Measurements from ENCODE around the gene C11orf97.

The C11orf97 gene

DNA sequence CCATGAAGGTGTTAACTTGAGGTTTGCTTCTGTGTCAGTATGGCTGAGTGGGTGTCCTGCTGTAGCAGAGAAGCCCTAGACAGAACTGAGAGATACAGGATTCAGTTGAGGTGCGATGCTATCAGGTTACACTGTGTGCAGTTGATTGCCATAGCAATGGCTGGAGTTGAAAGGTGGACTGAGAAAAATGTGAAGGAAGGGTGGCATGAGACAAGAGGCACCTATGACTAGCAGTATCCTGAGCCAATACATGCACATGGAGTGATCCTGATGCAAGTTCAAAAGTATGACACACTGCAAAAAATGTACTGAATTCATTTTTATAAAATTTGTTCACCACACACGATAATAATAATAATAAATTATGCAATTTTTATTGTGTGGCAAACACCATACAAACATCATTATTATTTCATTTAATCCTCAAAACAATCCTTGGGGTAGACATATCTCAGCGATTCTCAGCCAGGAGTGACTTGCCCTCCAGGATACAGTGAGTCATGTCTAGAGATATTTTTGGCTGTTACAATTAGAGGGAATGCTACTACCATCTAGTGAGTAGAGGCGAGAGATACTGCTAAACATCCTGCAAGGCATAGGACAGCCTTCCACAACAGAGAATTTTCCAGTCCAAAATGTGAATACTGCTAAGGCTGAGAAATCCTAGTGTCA lies 51.1 kb downstream of the C11orf97 start:
- TF ChIP-seq SIN3A (IDR thresholded peaks at IDR 0.05; ENCODE audit: borderline replicate concordance, insufficient read depth, low read length) (no peak), FOXP2 (optimal IDR thresholded peaks at IDR 0.05; ENCODE audit: borderline replicate concordance, extremely low read depth, extremely low read length, insufficient read depth) (no peak), TAF1 (IDR thresholded peaks at IDR 0.05; ENCODE audit: borderline replicate concordance, insufficient read depth, low read length) (no peak), POLR2AphosphoS5 (IDR thresholded peaks at IDR 0.05; ENCODE audit: low read depth, low read length) (no peak)
- TF ChIP-seq, protein P1, sequence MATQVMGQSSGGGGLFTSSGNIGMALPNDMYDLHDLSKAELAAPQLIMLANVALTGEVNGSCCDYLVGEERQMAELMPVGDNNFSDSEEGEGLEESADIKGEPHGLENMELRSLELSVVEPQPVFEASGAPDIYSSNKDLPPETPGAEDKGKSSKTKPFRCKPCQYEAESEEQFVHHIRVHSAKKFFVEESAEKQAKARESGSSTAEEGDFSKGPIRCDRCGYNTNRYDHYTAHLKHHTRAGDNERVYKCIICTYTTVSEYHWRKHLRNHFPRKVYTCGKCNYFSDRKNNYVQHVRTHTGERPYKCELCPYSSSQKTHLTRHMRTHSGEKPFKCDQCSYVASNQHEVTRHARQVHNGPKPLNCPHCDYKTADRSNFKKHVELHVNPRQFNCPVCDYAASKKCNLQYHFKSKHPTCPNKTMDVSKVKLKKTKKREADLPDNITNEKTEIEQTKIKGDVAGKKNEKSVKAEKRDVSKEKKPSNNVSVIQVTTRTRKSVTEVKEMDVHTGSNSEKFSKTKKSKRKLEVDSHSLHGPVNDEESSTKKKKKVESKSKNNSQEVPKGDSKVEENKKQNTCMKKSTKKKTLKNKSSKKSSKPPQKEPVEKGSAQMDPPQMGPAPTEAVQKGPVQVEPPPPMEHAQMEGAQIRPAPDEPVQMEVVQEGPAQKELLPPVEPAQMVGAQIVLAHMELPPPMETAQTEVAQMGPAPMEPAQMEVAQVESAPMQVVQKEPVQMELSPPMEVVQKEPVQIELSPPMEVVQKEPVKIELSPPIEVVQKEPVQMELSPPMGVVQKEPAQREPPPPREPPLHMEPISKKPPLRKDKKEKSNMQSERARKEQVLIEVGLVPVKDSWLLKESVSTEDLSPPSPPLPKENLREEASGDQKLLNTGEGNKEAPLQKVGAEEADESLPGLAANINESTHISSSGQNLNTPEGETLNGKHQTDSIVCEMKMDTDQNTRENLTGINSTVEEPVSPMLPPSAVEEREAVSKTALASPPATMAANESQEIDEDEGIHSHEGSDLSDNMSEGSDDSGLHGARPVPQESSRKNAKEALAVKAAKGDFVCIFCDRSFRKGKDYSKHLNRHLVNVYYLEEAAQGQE (IDR thresholded peaks at IDR 0.05; ENCODE audit: insufficient read depth in 1 of 2, low read depth in 2 of 2, low read length in 2 of 2): no peak

DNA sequence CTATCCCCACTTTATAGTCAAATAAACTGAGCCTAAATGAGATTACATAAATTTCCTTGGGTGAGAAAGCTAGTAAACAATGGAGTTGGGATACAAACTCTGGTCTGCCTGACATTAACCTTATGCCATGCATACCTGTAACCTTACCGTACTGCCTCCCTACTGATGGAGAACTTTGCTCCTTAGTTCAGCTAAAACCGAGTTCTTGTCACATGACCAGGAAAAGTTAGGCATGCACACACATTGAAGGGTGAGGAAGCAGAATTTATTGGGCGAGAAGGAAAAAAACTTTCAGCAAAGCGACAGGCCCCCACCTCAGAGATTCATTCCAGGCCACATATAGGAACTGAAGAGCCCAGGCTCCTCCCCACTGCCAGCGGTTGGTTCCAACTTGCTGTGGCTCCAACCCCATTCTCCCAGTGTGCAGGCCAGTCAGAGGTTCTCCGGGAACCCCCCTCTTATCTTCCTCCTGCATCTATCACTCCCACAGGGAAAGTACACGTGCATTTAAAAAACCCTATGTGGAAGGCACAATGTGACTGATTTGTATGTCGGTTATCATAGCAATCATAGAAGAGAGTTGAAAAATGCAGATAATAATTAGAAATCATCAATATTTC lies 51.7 kb downstream of the C11orf97 start:
- TF ChIP-seq POLR2AphosphoS5 (IDR thresholded peaks at IDR 0.05; ENCODE audit: low read depth, low read length): no peak
- TF ChIP-seq FOXP2 (optimal IDR thresholded peaks at IDR 0.05; ENCODE audit: borderline replicate concordance, extremely low read depth, extremely low read length, insufficient read depth): no peak
- no peak for TF ChIP-seq SIN3A (IDR thresholded peaks at IDR 0.05; ENCODE audit: borderline replicate concordance, insufficient read depth, low read length)
- TF ChIP-seq TAF1 (IDR thresholded peaks at IDR 0.05; ENCODE audit: borderline replicate concordance, insufficient read depth, low read length): no peak
- TF ChIP-seq, protein P1 (IDR thresholded peaks at IDR 0.05; ENCODE audit: insufficient read depth in 1 of 2, low read depth in 2 of 2, low read length in 2 of 2): no peak

DNA sequence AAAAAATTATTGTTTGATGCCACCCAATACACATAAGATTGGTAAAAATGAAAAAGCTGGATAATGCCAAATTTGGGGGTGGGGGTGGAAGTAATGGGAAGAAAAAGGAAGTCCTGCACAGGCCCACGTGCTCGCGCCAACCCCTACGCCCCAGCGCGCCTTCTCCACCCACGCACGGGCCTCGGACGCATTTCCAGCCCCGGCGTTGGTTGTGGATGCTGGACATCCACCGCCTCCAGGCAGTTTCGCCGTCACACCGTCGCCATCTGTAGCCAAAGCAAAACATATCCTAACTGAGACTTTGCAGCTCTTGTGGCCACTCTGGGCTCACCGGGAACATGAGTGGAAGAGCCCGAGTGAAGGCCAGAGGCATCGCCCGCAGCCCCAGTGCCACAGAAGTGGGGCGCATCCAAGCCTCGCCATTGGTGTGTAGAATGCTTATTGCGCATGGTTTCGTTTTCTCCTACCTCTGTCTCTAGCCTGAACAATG lies 55.0 kb downstream of the C11orf97 start, which contains the start of gene PIWIL4:
PIWIL4 (plus strand) TSS at position 188 of the 490 bp plus-strand sequence; CDS start at position 339, 151 bp downstream.
- TF ChIP-seq FOXP2 (optimal IDR thresholded peaks at IDR 0.05; ENCODE audit: borderline replicate concordance, extremely low read depth, extremely low read length, insufficient read depth) (no peak), POLR2AphosphoS5 (IDR thresholded peaks at IDR 0.05; ENCODE audit: low read depth, low read length) (no peak), TAF1 (IDR thresholded peaks at IDR 0.05; ENCODE audit: borderline replicate concordance, insufficient read depth, low read length) (no peak), SIN3A (IDR thresholded peaks at IDR 0.05; ENCODE audit: borderline replicate concordance, insufficient read depth, low read length) (no peak)
- TF ChIP-seq, protein P1 (IDR thresholded peaks at IDR 0.05; ENCODE audit: insufficient read depth in 1 of 2, low read depth in 2 of 2, low read length in 2 of 2): no peak

DNA sequence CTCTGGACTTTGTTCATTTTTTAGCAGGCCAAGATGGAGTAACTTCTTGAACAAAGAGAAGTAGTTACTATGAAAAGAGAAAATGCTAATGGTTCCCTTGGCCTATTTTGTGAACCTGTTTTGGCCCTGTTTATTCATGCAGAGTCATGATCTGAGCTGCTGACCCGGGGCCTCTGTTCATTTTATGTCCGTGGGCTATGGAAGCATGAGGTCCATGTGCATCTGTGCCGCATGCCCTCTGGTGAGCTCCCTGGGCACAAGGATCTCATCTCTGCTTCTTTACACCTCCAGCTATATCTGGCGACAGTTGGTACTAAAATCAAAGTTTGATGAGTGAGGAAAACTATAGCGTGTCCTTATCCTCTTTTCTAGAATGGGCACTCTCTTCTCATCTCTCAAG lies 55.9 kb downstream of the C11orf97 start:
- no peak for TF ChIP-seq POLR2AphosphoS5 (IDR thresholded peaks at IDR 0.05; ENCODE audit: low read depth, low read length)
- TF ChIP-seq, protein P1 (IDR thresholded peaks at IDR 0.05; ENCODE audit: insufficient read depth in 1 of 2, low read depth in 2 of 2, low read length in 2 of 2): no peak
- TF ChIP-seq SIN3A (IDR thresholded peaks at IDR 0.05; ENCODE audit: borderline replicate concordance, insufficient read depth, low read length): no peak
- TF ChIP-seq FOXP2 (optimal IDR thresholded peaks at IDR 0.05; ENCODE audit: borderline replicate concordance, extremely low read depth, extremely low read length, insufficient read depth): no peak
- TF ChIP-seq TAF1 (IDR thresholded peaks at IDR 0.05; ENCODE audit: borderline replicate concordance, insufficient read depth, low read length): no peak

All from PFSK-1 (cell line).